Esophagus squamous epithelium (tissue), 4 donors: ENCODE data around the gene HDGFL2.

Experiments
- CTCF ChIP-seq, 6 experiments: fragments of 450-650 bp in 4 of 6; fragments of 200-600 bp in 2 of 6; sonication (generic) in 2 of 6; IDR thresholded peaks; one replicate each; pipeline ENCODE4 v1.5.1; 2016 to 2019; ENCODE audit warnings: antibody characterized with exemption in 6 of 6, mild to moderate bottlenecking in 4 of 6, moderate library complexity in 4 of 6
- POLR2A ChIP-seq, 4 donors: fragments of 450-650 bp; IDR thresholded peaks; one replicate each; pipeline ENCODE4 v1.6.1; 2017; ENCODE audit warnings: antibody characterized with exemption in 4 of 4, mild to moderate bottlenecking in 4 of 4, moderate library complexity in 3 of 4

GRCh38 chr19:4423416-4424126, 48.5 kb upstream of the HDGFL2 start:
- TF ChIP-seq CTCF (IDR thresholded peaks at IDR 0.05) (no peak), POLR2A (IDR thresholded peaks at IDR 0.05) (no peak)
